ENCODE data around the gene TOM1L2.
"Not testable (repeated sequence)": the region's sequence is repeated elsewhere in the genome, so short reads cannot be mapped to it uniquely, and the experiment has no call there.

The TOM1L2 gene

GRCh38 chr17:17810895-17811248 lies 161.3 kb downstream of the TOM1L2 start:
- in situ Hi-C loops (cut with MboI; ENCODE audit: low sequenced_read_pairs) = no loop called here

DNA sequence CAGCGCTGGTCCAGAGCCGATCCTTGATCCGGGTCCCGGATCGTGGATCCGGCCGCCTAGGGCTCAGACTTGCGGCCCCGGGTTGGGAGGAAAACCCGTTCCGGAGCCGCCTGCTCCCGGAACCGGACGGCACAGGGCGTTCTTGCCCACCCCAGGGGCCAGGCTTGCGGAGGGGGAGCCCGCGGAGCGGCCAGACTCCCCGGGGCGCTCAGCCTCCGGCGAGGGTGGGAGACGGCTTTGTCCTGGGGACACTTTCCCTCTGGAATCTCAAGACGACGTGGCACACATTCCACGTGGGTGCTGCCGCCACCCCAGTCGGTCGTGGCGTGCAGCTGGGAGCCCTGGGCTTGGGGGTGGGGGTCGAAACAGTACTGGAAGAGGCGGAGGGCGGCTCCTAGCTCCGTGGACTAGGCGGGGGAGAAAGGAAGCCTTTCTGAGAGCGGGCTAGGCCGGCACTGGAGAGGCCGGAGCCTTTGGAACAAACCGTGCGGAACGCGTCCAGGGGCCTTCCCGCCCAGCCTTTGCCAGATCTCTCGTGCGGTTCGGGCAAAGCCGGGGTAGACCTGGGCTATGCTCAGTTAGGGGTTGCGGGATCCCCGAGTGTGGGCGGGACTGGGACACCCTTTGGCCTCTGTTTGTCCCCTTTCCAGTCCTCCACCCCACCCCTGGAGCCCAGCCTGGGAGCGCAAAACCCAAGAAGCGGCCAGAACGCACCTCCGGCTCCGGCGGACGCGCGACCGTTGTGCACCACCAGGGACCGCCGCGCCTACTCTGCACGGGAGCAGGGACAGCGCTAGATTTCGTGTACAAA lies 161.9 kb downstream of the TOM1L2 start:
- in situ Hi-C loops (cut with MboI; ENCODE audit: low sequenced_read_pairs) = no loop called here

DNA sequence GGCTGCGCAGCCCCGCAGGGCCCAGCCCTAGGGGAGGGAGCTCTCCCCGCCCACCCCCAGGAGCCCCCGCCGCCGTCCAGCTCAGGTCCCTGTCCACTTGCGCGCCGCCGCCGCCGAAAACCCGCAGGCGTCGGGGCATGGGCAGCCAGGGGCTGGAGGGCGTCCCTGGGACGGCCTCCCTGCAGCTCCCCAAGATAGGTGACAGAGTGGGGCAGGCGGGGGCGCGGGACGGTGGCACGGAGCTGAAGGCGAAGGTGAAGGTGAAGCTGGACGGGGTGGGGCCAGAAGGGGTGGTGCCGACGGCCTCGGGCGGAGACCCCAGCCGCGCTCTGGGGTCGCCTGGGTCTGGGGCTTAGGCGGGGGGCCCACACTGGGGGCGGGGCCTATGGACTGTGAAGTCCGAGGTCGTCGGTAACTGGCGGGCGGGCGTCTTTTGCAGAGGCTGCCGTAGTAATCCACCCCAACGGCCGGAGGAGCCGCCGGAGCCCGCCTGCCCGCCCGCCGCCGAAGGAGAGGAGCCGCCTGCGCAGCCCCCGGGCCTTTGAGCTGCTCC lies 162.6 kb downstream of the TOM1L2 start:
- in situ Hi-C loops (cut with MboI; ENCODE audit: low sequenced_read_pairs) = no loop called here

DNA sequence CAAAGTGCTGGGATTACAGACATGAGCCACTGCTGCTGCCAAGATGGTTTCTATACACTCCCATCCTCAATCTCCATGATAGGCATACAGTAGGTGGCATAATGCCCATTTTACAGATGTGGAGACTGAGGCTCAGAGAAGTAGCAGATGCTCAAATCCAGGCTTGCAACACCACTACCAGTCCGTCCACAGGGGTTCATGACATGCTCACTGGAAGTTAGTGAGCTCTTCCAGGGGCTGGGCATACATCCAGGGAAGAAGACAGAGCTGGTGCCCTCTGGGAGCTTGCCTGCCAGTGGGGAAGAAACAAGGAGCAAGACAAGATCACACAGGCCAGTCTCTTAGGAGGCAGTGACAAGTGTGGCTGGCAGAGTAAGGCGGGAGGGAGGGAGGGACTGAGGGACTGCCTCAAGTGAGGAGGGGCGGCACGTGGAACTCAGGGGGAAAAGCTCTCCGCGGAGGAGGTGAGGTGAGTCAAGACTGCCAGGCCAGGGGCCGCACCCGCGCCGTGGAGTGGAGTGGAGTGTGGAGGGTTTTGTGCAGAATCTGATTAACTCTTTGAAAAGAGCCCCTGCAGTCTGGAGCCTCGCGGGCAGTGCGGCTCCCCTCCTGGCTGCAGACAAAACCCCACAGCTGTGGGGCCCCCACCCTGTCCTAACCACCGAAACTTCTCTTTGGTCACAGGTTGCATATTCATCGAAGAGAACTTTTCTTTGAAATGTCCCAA lies 163.3 kb downstream of the TOM1L2 start:
- in situ Hi-C loops (cut with MboI; ENCODE audit: low sequenced_read_pairs) = no loop called here

GRCh38 chr17:17808200-17808599 lies 164.0 kb downstream of the TOM1L2 start:
- in situ Hi-C loops (cut with MboI; ENCODE audit: low sequenced_read_pairs) = not testable (repeated sequence)

DNA sequence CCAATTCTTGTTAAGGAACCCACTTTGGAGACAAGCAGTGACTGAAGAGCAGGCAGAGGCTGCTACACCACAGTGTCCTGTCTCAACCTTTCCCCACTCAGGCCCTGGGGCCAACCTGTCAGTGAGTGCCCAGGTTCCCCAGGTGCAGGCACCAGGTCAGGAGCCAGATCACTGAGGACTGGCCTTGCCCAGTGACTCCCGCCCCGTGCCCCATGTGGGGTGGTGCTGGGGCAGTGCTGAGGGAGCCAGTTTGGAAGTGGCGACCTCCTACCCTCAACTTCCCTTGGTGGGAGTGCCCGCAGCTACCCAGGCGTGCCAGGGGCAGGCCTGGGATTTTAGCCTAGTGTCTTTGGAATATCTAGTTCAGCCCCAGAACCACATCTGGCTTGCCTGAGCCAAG lies 164.8 kb downstream of the TOM1L2 start:
- in situ Hi-C loops (cut with MboI; ENCODE audit: low sequenced_read_pairs) = no loop called here

DNA sequence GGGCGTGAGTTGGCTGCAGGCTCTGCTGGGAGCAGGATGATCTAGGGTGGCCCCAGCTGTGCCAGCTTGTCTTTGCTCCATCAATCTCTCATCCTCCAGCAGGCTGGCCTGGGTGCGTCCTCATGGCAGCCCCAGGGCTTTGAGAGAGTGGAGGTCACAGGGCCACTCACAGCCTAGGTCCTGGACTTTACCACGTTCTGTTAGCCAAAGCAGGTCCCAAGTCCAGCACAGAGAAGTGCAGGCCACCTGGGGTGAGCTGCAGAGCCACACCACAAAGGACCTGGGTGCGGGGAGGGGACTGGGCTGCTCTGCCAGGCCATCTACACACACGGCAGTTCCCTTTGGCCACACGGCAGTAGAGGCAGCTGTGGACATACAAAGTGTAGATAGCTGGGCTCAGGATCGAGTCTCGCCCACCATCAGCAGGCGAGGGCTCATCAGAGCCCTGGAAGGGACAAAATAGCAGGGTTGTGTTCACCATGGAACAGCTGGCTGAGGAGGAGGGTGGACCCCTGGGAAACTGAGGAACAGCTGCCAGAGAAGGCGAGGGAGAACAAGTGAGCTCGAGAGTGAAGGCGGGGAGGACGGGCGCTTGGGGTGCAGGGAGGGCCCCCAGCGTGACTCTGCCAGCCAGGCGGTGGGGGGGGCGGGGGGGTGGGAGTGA lies 165.5 kb downstream of the TOM1L2 start:
- in situ Hi-C loops (cut with MboI; ENCODE audit: low sequenced_read_pairs) = no loop called here

DNA sequence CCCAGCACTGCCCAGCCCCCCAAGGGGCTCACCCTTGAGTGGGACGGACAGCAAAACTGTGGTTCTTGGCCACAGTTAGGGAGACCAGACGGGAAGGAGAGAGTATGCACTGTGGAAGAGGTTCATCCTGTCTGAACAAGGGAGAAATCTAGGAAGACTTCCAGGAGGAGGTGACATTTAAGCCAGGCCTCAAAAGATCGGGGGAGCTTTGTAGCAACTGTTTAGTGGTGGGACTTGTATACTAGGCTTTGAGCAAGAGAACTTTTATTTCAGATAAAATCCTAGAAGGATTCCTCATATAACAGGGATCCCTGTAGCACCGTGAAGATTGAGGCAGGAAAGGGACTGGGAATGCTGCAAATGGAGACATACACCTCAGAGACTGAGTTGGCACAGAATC lies 166.2 kb downstream of the TOM1L2 start:
- in situ Hi-C loops (cut with MboI; ENCODE audit: low sequenced_read_pairs) = no loop called here

DNA sequence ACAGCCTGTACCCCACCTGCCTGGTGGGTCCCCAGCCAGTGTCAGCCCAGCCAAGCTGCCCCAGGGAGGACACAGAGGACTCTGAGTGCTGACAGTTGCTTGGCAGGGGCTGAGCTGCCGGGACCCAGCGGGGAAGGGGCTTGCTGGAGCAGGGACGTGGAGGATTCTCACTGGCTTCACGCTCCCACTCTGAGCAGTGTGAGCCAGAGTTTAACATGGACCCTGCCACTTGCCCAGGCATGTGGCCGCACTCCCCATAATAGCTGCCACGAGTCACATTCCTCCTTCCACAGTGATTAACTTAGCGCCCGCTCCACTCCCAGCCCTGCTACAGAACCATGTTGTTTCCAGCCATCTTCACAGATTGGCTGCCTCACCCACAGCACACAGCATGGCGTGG lies 166.6 kb downstream of the TOM1L2 start:
- in situ Hi-C loops (cut with MboI; ENCODE audit: low sequenced_read_pairs) = no loop called here

DNA sequence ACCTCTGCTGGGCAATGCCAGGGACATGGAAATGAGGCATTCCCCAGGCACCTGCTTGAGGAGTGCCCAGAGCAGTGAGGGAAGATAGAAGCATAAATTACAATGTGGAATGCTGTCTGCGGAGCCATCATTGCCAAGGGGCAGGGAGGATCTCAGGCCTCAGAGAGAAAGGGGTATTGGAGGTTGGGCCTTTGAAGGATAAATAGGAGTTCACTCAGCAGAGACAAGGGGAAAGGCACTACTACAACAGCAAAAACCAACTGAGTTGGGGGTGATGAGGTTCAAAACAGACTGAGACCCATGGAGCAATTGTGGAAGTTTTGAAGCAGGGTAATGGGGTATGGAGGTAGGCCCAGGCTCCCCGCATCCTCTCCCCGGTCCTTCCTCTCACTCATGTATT lies 168.2 kb downstream of the TOM1L2 start:
- in situ Hi-C loops (cut with MboI; ENCODE audit: low sequenced_read_pairs) = no loop called here

DNA sequence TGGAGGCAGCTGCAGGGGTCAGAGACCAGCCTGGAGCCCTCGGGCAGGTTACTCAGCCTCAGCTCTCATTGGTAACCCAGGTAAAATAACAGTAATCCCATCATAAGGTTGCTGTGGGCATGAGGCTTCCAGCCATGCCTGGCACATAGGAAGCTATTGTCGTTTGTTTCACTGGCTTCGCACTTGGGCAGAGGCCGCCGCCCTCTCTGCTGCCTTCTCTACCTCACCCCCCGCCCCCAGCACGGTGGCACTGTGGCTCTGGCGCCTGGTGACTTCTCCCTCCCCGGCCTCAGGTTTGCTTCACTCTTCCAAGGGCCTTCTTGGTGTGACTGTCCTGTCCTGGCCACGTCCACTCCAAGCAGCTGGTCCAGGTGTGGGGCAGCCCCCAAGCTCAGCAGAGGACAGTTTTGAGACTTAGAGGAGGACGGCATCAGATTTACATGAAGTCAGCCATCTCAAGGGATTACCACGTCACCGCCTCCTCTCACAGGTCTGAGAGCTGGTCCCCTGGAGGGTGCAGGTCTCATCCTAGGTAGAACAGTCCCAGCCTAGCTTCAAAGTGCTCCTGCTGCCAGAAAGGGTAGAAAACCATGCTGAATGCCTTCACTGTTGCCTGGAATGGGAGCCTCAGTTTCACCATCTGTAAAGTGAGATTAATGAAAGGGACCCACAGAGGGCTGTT lies 170.3 kb downstream of the TOM1L2 start:
- in situ Hi-C loops (cut with MboI; ENCODE audit: low sequenced_read_pairs) = no loop called here

GRCh38 chr17:17800504-17801021 lies 171.6 kb downstream of the TOM1L2 start:
- in situ Hi-C loops (cut with MboI; ENCODE audit: low sequenced_read_pairs) = no loop called here

DNA sequence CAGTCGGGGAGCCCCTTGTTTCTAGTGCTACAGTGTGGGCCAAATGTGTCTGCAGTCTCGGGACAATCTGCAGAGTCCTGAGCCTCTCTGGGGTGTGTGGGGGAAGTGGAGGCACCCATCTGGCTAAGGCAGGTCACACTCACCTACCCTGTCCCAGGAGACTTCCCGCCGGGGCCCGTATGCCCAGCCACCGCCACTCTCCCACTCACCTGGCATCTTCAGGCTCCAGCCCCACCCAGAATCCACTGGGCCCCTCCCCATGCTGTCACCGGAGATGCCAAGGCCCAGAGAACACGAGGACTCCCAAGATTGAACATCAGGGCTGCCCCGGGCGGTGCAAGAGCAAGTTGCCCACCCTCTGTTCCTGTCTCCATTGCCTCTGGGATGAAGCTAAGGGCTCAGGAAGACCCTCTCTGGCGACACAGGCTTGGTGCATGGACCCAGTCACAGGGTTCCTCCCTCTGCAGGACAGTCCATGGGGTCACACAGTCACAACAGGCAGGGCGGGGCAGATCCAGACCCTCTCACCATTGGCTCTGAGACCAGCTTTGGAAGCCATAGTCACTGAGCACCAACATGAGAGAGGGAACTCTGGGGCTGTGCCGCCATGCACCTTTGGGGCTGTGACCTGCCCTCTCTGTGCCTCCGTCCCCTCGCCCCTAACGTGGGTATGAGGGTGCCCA lies 173.5 kb downstream of the TOM1L2 start:
- in situ Hi-C loops (cut with MboI; ENCODE audit: low sequenced_read_pairs) = no loop called here

GRCh38 chr17:17798010-17798556 lies 174.1 kb downstream of the TOM1L2 start:
- in situ Hi-C loops (cut with MboI; ENCODE audit: low sequenced_read_pairs) = no loop called here

- in situ Hi-C loops (cut with MboI; ENCODE audit: low sequenced_read_pairs) = no loop called here
Observed at GRCh38 chr17:17797119-17797809, 174.9 kb downstream of the TOM1L2 start.

- in situ Hi-C loops (cut with MboI; ENCODE audit: low sequenced_read_pairs) = no loop called here
Observed at GRCh38 chr17:17796787-17797061, 175.5 kb downstream of the TOM1L2 start.

DNA sequence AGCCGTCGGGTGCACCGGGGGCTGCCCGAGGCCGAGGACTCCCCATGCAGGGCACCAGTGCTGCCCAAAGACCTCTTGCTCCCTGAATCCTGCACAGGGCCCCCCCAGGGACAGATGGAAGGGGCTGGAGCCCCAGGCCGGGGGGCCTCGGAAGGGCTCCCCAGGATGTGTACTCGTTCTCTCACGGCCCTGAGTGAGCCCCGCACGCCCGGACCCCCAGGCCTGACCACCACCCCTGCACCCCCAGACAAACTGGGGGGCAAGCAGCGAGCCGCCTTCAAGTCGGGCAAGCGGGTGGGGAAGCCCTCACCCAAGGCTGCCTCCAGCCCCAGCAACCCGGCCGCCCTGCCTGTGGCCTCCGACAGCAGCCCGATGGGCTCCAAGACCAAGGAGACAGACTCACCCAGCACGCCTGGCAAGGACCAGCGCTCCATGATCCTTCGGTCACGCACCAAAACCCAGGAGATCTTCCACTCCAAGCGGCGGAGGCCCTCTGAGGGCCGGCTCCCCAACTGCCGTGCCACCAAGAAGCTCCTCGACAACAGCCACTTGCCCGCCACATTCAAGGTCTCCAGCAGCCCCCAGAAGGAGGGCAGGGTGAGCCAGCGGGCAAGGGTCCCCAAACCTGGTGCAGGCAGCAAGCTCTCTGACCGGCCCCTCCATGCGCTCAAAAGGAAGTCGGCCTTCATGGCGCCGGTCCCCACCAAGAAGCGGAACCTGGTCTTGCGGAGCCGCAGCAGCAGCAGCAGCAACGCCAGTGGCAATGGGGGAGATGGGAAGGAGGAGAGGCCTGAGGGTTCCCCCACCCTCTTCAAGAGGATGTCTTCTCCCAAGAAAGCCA lies 176.0 kb downstream of the TOM1L2 start:
- in situ Hi-C loops (cut with MboI; ENCODE audit: low sequenced_read_pairs) = no loop called here

DNA sequence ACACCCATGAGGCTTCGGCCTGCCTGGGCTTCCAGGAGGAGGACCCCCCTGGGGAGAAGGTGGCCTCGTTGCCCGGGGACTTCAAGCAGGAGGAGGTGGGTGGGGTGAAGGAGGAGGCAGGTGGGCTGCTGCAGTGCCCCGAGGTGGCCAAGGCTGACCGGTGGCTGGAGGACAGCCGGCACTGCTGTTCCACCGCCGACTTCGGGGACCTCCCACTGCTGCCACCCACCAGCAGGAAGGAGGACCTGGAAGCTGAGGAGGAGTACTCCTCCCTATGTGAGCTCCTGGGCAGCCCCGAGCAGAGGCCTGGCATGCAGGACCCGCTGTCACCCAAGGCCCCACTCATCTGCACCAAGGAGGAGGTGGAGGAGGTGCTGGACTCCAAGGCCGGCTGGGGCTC lies 176.9 kb downstream of the TOM1L2 start:
- in situ Hi-C loops (cut with MboI; ENCODE audit: low sequenced_read_pairs) = no loop called here

DNA sequence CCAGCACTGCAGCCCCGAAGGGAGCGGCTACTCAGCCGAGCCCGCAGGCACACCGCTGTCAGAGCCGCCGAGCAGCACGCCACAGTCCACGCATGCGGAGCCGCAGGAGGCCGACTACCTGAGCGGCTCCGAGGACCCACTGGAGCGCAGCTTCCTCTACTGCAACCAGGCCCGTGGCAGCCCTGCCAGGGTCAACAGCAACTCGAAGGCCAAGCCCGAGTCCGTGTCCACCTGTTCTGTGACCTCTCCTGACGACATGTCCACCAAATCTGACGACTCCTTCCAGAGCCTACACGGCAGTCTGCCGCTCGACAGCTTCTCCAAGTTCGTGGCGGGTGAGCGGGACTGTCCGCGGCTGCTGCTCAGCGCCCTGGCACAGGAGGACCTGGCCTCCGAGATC lies 177.8 kb downstream of the TOM1L2 start:
- in situ Hi-C loops (cut with MboI; ENCODE audit: low sequenced_read_pairs) = no loop called here

Measured in HL-60/S4 treated with phorbol 12-myristate 13-acetate at 8.2 ng/mL for 4 days and 3 days (cell line).